HG03060 (cell line): Measurements from ENCODE around the gene IL15RA.
"Not testable (repeated sequence)": the region's sequence is repeated elsewhere in the genome, so short reads cannot be mapped to it uniquely, and the experiment has no call there.

Source experiments
- ATAC-seq: cut with Tn5 transposase; IDR thresholded peaks from one replicate; pipeline ENCODE4 v1.9.1; 2021; ENCODE audit warnings: low read depth, moderate number of reproducible peaks; ENCODE audit not compliant: unreplicated experiment

Gene IL15RA

DNA sequence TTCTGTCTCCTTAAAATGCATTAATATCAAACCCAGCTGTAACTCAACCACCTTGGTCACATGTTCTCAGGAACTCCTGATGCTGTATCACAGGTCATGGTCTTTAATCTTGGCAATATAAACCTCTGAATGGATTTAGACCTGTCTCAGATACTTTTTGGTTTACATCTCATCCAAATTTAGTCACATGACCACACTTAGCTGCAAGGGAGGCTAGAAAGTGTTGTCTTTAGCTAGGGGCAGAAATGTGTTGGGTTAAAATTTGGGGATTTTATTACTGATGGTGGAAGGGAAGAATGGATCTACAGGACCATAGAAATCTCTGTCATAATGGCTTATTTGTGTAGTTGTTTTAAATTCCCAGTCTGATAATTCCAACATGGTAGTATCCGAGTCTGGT, 29.6 kb upstream of the IL15RA start:
- ATAC-seq = no peak

DNA sequence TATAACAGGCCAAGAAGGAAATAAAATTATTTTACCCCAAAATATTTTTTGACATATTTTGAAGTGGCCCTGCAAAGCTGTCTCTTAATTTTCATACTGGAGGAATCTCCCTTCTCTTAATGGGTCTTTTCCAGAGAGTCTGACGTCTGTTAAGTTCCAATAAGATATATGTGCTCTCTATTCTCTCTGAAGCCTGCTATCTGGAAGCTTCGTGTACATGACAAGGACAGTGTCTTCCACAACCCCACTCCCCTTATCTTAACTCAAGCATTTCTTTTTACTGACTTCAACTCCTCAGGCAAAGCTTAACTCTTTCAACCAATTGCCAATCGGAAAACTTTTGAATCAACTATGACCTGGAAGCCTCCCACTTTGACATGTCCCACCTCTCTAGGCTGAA, 29.2 kb upstream of the IL15RA start:
- no peak for ATAC-seq

DNA sequence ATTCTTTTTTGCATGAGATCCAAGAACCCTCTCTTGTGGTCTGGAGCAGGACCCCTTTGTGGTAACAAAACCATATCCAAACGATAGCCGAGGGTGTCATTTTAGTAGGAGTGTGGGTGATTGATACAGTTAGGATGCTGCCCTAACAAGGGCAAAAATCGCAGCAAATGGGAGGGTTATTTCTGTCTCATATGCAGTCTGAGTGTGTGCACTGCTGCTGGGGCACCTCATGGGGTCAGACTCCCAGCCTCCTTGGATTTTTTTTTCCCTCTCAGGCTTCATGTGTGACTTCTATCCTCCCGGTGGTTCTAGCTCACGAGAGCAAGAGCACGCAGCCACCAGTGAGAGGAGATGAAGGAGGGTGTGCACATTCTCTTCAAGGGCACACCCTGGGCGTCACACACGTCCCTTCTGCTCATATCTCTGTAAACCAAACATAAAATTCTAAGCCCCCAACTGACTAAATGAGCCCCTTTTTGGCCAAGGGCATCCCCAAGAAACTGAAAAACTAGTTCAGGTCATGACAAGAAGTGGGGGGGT, 28.6 kb upstream of the IL15RA start:
- ATAC-seq = no peak

DNA sequence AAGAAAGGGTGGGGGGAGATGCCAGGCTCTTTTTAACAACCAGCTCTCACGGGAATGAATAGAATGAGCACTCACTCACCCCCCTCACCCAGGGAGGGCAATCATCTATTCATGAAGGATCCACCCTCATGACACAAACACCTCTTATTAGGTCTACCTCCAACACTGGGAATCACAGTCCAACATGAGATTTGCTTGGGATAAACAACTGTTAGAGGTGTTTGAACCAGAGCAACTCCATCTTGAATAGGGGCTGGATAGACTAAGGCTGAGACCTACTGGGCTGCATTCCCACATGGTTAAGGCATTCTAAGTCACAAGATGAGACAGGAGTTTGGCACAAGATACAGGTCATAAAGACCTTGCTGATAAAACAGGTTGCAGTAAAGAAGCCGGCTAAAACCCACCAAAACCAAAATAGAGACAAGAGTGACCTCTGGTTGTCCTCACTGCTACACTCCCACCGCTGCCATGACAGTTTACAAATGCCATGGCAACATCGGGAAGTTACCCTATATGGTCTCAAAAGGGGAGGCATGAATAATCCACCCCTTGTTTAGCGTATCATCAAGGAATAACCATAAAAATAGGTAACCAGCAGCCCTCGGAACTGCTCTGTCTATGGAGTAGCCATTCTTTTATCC, 27.9 kb upstream of the IL15RA start:
- ATAC-seq = not testable (repeated sequence)

DNA sequence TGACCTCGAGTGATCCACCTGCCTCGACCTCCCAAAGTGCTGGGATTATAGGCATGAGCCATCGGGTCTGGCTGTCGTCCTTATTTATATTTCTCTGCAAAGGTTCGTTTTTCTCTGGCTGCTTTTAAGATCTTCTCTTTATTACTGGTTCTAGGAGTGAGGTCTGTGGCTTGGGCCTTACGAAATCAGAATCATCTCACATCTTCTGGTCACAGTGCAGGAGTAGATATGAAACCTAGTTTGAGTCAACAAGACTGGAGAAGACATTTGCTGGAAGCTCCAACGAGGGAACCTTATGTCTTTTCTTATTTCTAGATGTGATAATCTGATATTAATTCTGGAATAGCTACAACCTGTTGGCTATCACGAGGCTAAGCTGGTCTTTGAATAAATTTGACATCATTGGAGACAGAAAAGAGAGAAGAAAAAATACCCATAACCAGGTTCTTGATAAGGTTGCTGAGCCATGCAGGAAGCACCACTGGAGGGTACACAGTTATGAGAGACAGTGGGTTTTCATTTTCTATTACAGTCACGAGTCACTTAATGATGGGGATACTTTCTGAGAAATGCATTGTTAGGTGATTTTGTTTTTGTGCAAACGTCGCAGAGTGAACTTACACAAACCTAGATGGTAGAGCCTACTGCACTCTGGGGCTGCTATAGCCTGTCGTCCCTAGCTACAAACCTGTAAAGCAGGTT, 25.6 kb upstream of the IL15RA start:
- ATAC-seq = no peak

DNA sequence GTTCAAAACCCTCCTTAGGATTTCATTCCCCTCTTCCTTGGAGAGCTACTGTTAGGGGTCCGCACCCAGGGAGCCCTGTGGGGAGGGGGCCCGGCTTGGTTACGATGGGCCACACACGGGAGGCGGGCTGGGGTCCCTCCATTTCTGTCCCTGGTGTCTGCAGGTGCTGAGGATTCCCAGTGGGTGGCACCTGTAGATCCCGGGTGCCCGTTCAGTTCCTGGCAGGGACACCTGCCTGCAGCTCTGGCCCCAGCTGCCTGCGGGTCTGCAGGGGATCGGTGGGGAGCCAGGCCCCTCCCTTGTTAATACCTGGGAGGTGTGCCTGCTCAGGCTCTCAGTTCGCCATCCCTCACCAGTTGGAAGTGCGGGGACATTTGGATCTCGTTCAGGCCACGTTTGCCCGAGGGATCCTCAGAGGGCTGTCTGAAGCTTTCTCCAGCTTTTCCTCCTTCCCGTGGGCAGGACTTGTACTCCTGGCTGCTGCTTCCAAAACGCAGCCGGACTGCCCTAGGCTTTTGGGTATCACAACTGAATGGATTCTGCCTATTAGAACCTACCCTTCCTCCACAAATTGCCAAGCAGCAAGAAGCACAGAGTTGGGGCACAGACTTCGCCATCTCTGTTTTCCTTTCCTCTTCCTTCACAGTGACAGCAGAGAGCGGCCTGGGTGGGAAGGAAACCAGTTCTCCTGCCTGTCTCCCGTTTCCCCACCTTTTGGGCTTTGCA, 22.3 kb upstream of the IL15RA start:
- ATAC-seq = no peak

- ATAC-seq = no peak
Observed at GRCh38 chr10:5996696-5997095, 19.4 kb upstream of the IL15RA start.

GRCh38 chr10:5992398-5992797, 15.1 kb upstream of the IL15RA start:
- no peak for ATAC-seq

DNA sequence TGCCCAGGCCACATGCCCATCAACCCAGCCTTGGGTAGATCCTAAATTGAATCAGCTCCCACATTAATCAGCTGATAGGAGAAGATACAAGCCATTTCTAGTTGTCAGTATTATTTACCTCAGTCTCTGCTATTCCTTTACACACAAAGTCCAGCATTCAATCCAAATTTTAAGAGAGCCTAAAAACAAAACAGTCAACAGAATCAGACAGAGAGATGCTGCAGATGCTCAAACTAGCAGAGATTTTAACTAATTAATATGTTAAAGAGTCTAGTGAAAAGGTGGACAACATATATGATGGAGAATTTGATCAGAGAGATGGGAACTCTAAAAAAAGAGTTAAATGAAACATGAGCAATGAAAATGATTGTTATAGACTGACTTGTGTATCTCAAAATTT, 14.4 kb upstream of the IL15RA start:
- ATAC-seq = no peak

DNA sequence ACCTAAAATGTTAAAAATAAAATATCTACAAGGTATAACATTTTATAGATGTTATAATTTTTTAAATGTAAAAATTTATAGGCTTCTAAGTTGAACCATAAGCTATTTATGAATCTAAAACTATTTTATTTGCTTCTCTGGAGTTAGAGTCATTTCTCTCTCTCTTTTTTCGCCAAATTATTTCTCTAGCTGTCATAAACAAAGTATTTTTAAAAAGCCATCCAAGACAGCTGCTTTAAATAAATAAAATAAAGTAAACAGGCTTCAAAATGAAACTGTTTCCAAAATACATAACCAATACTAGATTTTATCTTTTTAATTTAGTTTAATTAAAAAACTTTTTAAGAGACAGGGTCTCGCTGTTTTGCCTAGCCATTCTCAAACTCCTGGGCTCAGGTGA, 12.4 kb upstream of the IL15RA start:
- ATAC-seq = no peak

- ATAC-seq = no peak
Observed at GRCh38 chr10:5988336-5988920, 11.1 kb upstream of the IL15RA start.

- no peak for ATAC-seq
Observed at GRCh38 chr10:5987747-5988146, 10.4 kb upstream of the IL15RA start.

GRCh38 chr10:5985029-5985428, 7.7 kb upstream of the IL15RA start:
- no peak for ATAC-seq

DNA sequence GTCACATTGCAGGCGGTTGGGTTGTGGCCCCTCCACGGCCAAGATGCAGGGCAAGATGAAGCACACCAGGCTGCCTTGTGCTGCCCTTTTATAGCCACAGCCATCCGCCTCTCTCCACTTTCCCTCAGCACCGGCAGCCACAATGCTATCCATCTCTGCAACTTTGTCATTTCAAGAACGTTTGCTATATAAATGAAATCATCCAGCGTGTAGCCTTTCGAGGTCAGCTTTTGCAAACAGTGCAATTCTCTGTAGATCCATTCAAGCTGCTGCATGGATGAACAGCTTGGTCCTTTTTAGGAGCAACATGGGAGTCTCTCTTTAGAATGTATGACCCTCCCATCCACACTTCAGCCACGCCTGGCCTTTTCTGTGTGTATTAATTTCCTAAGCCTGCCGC, 6.4 kb upstream of the IL15RA start:
- ATAC-seq = no peak

GRCh38 chr10:5981529-5981928, 4.2 kb upstream of the IL15RA start:
- no peak for ATAC-seq

GRCh38 chr10:5978230-5978489, 817 bp upstream of the IL15RA start:
- no peak for ATAC-seq

- ATAC-seq = no peak
Observed at GRCh38 chr10:5976512-5977470, 552 bp downstream of the IL15RA start.

GRCh38 chr10:5975641-5976473, 1.5 kb downstream of the IL15RA start:
- ATAC-seq = peak; percentile 69

DNA sequence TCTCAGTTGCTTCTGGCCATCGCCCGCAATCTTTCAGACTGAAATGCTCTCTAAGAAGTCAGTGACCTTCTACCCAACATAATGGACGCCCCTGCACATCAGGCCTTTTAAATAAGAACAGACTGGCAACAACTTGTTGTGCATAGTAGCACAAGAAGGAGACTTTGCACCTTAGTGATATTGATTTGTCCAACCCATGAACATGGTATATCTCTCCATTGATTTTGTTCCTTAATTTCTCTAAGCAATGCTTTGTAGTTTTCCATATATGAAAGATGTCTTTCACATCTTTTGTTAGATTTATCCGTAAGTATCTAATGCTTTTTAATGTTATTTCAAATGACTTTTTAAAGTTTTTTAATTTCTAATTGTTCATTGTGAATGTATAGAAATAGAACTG, 4.3 kb downstream of the IL15RA start:
- no peak for ATAC-seq
